GM12801 (cell line): Measurements from ENCODE around the gene FCSK.

ENCODE experiments used
- CTCF ChIP-seq: IDR thresholded peaks from one replicate; pipeline ENCODE4 v1.5.1; 2011; ENCODE audit warnings: control low read depth; ENCODE audit not compliant: insufficient read length; ENCODE audit errors: extremely low read depth

FCSK gene

GRCh38 chr16:70460737-70461261 lies 6.4 kb downstream of the FCSK start:
- no peak for TF ChIP-seq CTCF

GRCh38 chr16:70463235-70463634 lies 8.8 kb downstream of the FCSK start:
- no peak for TF ChIP-seq CTCF

GRCh38 chr16:70465999-70466804 lies 11.8 kb downstream of the FCSK start:
- no peak for TF ChIP-seq CTCF

- TF ChIP-seq CTCF: no peak
Measured at GRCh38 chr16:70466805-70467076, 12.3 kb downstream of the FCSK start.

- no peak for TF ChIP-seq CTCF
Measured at GRCh38 chr16:70467113-70467512, 12.7 kb downstream of the FCSK start.

GRCh38 chr16:70467608-70468007 lies 13.2 kb downstream of the FCSK start:
- no peak for TF ChIP-seq CTCF

- TF ChIP-seq CTCF: no peak
Measured at GRCh38 chr16:70468776-70469525, 14.6 kb downstream of the FCSK start.
